Endodermal cell (in vitro differentiated cells): Measurements from ENCODE around the gene KCNMA1. TPM values are rescaled to one million over a fixed set of nuclear protein-coding genes. Genes with fewer than 3 reads are reported as not detected.

Experiments
- DNase-seq: peaks from one replicate; pipeline ENCODE4 v3.0.0-alpha.2; 2017
- H3K27ac ChIP-seq: 2 replicates; pipeline ENCODE4 v1.5.1; 2013; ENCODE audit warnings: mild to moderate bottlenecking, low read depth, low read length, moderate library complexity
- H3K27me3 ChIP-seq: 2 replicates; pipeline ENCODE4 v1.6.1; 2013; ENCODE audit warnings: mild to moderate bottlenecking, low read length, moderate library complexity; ENCODE audit not compliant: insufficient read depth, control insufficient read depth, poor library complexity, severe bottlenecking
- H3K36me3 ChIP-seq: 2 replicates; pipeline ENCODE4 v1.7.0; 2013; ENCODE audit warnings: mild to moderate bottlenecking, low read length, moderate library complexity; ENCODE audit not compliant: control insufficient read depth, insufficient read depth
- H3K4me1 ChIP-seq: one replicate; pipeline ENCODE4 v1.7.0; 2013; ENCODE audit warnings: low read length; ENCODE audit not compliant: control insufficient read depth, insufficient read depth
- H3K4me3 ChIP-seq: 2 replicates; pipeline ENCODE4 v1.5.1; 2013; ENCODE audit warnings: mild to moderate bottlenecking, low read length, moderate library complexity
- H3K9ac ChIP-seq: 2 replicates; pipeline ENCODE4 v1.6.1; 2013; ENCODE audit warnings: mild to moderate bottlenecking, low read length, moderate library complexity; ENCODE audit not compliant: poor library complexity, severe bottlenecking; ENCODE audit errors: extremely low read depth
- H3K9me3 ChIP-seq: 2 replicates; pipeline ENCODE4 v1.6.1; 2013; ENCODE audit warnings: mild to moderate bottlenecking, low read length, moderate library complexity; ENCODE audit not compliant: control insufficient read depth
- H3K27ac Mint-ChIP-seq: 2 replicates; pipeline ENCODE4 v1.8.0; 2020; ENCODE audit warnings: mixed read lengths
- H3K27me3 Mint-ChIP-seq: 2 replicates; pipeline ENCODE4 v1.8.0; 2021; ENCODE audit warnings: mild to moderate bottlenecking, mixed read lengths; ENCODE audit not compliant: insufficient read depth
- H3K36me3 Mint-ChIP-seq: 2 replicates; pipeline ENCODE4 v1.8.0; 2020; ENCODE audit warnings: low read depth, mixed read lengths
- H3K4me1 Mint-ChIP-seq: 2 replicates; pipeline ENCODE4 v1.8.0; 2020; ENCODE audit warnings: mixed read lengths
- H3K4me3 Mint-ChIP-seq: 2 replicates; pipeline ENCODE4 v1.8.0; 2020; ENCODE audit warnings: mild to moderate bottlenecking, moderate library complexity, mixed read lengths
- H3K9me3 Mint-ChIP-seq: 2 replicates; pipeline ENCODE4 v1.8.0; 2020; ENCODE audit warnings: mild to moderate bottlenecking, mixed read lengths
- CTCF ChIP-seq: fragments of 200-600 bp; sonication (generic); conservative IDR thresholded peaks from 2 replicates; pipeline ENCODE4 v1.5.0; 2021; ENCODE audit warnings: antibody characterized with exemption, mild to moderate bottlenecking
- WGBS, 2 experiments: methylation state at CpG; one replicate each; pipeline versions ENCODE4 v1.1.5 to v1.1.7; 2013; ENCODE audit warnings: missing lambda C conversion rate in 2 of 2, mixed read lengths in 1 of 2; ENCODE audit not compliant: insufficient coverage in 1 of 2, insufficient read length in 1 of 2; 5-methylcytosine and 5-hydroxymethylcytosine counted together
- total RNA-seq, 2 donors: library from RNA; stranded (reverse); fragmentation: NEBNext Ultra II Directional in 1 of 2; extraction: Animal tissue kit (Norgen Biotek cat#: 25700) in 1 of 2; gene quantifications; 2 replicates in 1 of 2; 3 replicates in 1 of 2; pipeline ENCODE4 v1.2.1, GENCODE V29; 2021

The KCNMA1 gene
- total RNA-seq, 2 donors from 2014 or later = 0.55 to 1.3 TPM

GRCh38 chr10:77479586-77479985, 158.0 kb downstream of the KCNMA1 start:
- Histone ChIP-seq H3K9me3 (no peaks in the 10 kb centered on the region), H3K9ac (no peak overlapping the region), H3K27ac (no peak overlapping the region), H3K4me1 (no peaks in the 10 kb centered on the region), H3K27me3 (no peaks in the 10 kb centered on the region), H3K4me3 (no peak overlapping the region), H3K36me3 (no peaks in the 10 kb centered on the region)
- 85 to 88% methylated on average over 7 to 8 of the region's 8 CpGs for WGBS, 2 experiments
- no peak overlapping the region for H3K27ac Mint-ChIP-seq
- no peaks in the 10 kb centered on the region for H3K4me1 Mint-ChIP-seq
- peaks cover 2% of the 10 kb centered on the region for H3K27me3 Mint-ChIP-seq
- H3K36me3 Mint-ChIP-seq = no peaks in the 10 kb centered on the region
- DNase-seq = no peak
- no peaks in the 10 kb centered on the region for H3K9me3 Mint-ChIP-seq
- no peak overlapping the region for H3K4me3 Mint-ChIP-seq
- no peak for TF ChIP-seq CTCF

GRCh38 chr10:77478962-77479359, 158.6 kb downstream of the KCNMA1 start:
- no peak overlapping the region for H3K4me3 Mint-ChIP-seq
- no peaks in the 10 kb centered on the region for H3K9me3 ChIP-seq
- H3K9me3 Mint-ChIP-seq = no peaks in the 10 kb centered on the region
- no peaks in the 10 kb centered on the region for H3K4me1 ChIP-seq
- no peaks in the 10 kb centered on the region for H3K4me1 Mint-ChIP-seq
- H3K27ac ChIP-seq = no peak overlapping the region
- DNase-seq = no peak
- H3K9ac ChIP-seq = no peak overlapping the region
- H3K4me3 ChIP-seq = no peak overlapping the region
- H3K27ac Mint-ChIP-seq = no peak overlapping the region
- H3K27me3 ChIP-seq = no peaks in the 10 kb centered on the region
- peaks cover 2% of the 10 kb centered on the region for H3K27me3 Mint-ChIP-seq
- no peaks in the 10 kb centered on the region for H3K36me3 Mint-ChIP-seq
- 80% methylated on average over 3 to 5 of the region's 5 CpGs for WGBS, 2 experiments
- H3K36me3 ChIP-seq = no peaks in the 10 kb centered on the region
- no peak for TF ChIP-seq CTCF

GRCh38 chr10:77478247-77478961, 159.2 kb downstream of the KCNMA1 start:
- no peak for DNase-seq
- Mint-ChIP-seq H3K27me3 (peaks cover under 1% of the 10 kb centered on the region), H3K27ac (no peak overlapping the region), H3K9me3 (no peaks in the 10 kb centered on the region), H3K36me3 (no peaks in the 10 kb centered on the region), H3K4me1 (peaks cover under 1% of the 10 kb centered on the region), H3K4me3 (no peak overlapping the region)
- Histone ChIP-seq H3K27ac (no peak overlapping the region), H3K9me3 (no peaks in the 10 kb centered on the region), H3K9ac (no peak overlapping the region), H3K4me1 (no peaks in the 10 kb centered on the region), H3K4me3 (no peak overlapping the region), H3K36me3 (no peaks in the 10 kb centered on the region), H3K27me3 (no peaks in the 10 kb centered on the region)
- no peak for TF ChIP-seq CTCF
- 84% methylated on average over 4 of the region's 4 CpGs for WGBS, 2 experiments
